ENCODE measurements around the gene MINDY4.

The MINDY4 gene

DNA sequence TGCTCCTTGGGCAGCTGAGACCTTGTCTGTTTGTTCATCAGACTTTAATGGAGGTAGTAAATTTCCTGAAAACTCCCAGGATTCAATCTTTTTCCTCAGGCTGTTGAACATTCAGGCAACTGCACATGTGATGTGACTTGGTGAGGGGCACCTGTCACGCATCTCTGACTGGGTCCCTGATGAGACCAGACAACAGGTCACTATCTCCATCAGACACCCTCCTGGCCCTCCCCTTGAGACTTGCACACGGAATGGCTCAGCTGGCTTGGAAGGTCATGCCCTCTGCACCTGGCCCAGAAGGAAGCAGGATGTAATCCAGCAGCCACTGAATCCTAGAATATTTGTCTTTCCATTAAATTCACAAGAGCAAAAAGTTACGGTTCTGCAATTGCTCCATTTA, 156.3 kb downstream of the MINDY4 start:
- Histone ChIP-seq H3F3A (ENCODE audit: insufficient read depth) (no peaks in the 10 kb centered on the region), H4K20me1 (ENCODE audit: low read depth, low read length) (no peaks in the 10 kb centered on the region), H3K9me3 (ENCODE audit: insufficient read depth, low read length) (no peaks in the 10 kb centered on the region), H3K27ac (ENCODE audit: low read depth, low read length) (no peak overlapping the region), H3K79me2 (ENCODE audit: insufficient read depth, low read length) (no peaks in the 10 kb centered on the region), H3K27me3 (ENCODE audit: low read length) (no peaks in the 10 kb centered on the region; the same call in 1 of the 2 replicates), H2AFZ (ENCODE audit: low read depth, low read length, severe bottlenecking) (no peak overlapping the region), H3K9ac (ENCODE audit: low read length) (no peak overlapping the region), H3K4me3 (ENCODE audit: insufficient read depth, low read length, poor library complexity, severe bottlenecking) (no peak overlapping the region), H3K4me2 (ENCODE audit: low read depth, low read length, poor library complexity, severe bottlenecking) (no peak overlapping the region), H3K9me2 (replicated peaks; ENCODE audit: insufficient read depth, low read length) (no peaks in the 10 kb centered on the region), H3K36me3 (ENCODE audit: low read length) (no peaks in the 10 kb centered on the region)
- TF ChIP-seq, protein P1, sequence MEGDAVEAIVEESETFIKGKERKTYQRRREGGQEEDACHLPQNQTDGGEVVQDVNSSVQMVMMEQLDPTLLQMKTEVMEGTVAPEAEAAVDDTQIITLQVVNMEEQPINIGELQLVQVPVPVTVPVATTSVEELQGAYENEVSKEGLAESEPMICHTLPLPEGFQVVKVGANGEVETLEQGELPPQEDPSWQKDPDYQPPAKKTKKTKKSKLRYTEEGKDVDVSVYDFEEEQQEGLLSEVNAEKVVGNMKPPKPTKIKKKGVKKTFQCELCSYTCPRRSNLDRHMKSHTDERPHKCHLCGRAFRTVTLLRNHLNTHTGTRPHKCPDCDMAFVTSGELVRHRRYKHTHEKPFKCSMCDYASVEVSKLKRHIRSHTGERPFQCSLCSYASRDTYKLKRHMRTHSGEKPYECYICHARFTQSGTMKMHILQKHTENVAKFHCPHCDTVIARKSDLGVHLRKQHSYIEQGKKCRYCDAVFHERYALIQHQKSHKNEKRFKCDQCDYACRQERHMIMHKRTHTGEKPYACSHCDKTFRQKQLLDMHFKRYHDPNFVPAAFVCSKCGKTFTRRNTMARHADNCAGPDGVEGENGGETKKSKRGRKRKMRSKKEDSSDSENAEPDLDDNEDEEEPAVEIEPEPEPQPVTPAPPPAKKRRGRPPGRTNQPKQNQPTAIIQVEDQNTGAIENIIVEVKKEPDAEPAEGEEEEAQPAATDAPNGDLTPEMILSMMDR (IDR thresholded peaks at IDR 0.05; ENCODE audit: insufficient read depth, low read length, poor library complexity, severe bottlenecking) = no peak
- TF ChIP-seq EZH2phosphoT487 (conservative IDR thresholded peaks at IDR 0.05; ENCODE audit: low read length) = no peak

DNA sequence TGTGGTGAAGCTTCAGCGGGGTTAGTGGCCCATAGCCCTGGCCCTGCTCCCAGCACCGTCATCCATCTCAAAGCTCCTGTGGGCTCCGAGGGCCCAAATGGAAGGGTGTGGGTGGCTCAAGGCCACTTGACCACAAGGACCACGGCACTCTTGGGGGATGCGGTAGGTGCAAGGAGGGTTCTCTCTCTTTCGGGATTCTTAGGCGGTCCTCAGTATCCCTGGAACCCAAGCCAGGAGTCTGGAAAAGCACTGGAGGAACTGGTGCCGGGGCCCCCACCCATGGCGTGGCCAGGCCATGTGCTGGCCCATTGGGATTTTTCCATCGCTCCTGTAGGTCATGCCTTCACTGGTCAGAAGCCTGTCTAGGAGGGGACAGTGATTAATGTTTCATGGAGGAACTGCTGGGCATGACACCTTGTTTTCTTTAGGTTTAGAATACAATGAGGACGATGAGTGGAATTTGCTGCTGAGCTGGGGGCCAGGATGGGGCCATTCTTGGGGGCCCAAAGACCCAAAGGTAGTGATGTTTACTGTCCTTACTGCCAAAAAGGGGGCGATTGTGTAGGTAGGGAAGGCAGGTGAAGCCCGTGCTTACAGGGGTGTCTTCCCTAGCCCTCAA, 157.1 kb downstream of the MINDY4 start:
- H3K27ac ChIP-seq (ENCODE audit: low read depth, low read length) = no peak overlapping the region
- H3K9me2 ChIP-seq (replicated peaks; ENCODE audit: insufficient read depth, low read length) = no peaks in the 10 kb centered on the region
- no peak for TF ChIP-seq EZH2phosphoT487 (conservative IDR thresholded peaks at IDR 0.05; ENCODE audit: low read length)
- TF ChIP-seq, protein P1 (IDR thresholded peaks at IDR 0.05; ENCODE audit: insufficient read depth, low read length, poor library complexity, severe bottlenecking) = no peak
- no peaks in the 10 kb centered on the region; the same call in 1 of the 2 replicates for H3K27me3 ChIP-seq (ENCODE audit: low read length)
- H3K36me3 ChIP-seq (ENCODE audit: low read length) = no peaks in the 10 kb centered on the region
- no peak overlapping the region for H3K4me3 ChIP-seq (ENCODE audit: insufficient read depth, low read length, poor library complexity, severe bottlenecking)
- H3K9ac ChIP-seq (ENCODE audit: low read length) = no peak overlapping the region
- no peaks in the 10 kb centered on the region for H3K79me2 ChIP-seq (ENCODE audit: insufficient read depth, low read length)
- no peaks in the 10 kb centered on the region for H4K20me1 ChIP-seq (ENCODE audit: low read depth, low read length)
- no peak overlapping the region for H3K4me2 ChIP-seq (ENCODE audit: low read depth, low read length, poor library complexity, severe bottlenecking)
- H3K9me3 ChIP-seq (ENCODE audit: insufficient read depth, low read length) = no peaks in the 10 kb centered on the region
- H2AFZ ChIP-seq (ENCODE audit: low read depth, low read length, severe bottlenecking) = no peak overlapping the region
- H3F3A ChIP-seq (ENCODE audit: insufficient read depth) = no peaks in the 10 kb centered on the region

DNA sequence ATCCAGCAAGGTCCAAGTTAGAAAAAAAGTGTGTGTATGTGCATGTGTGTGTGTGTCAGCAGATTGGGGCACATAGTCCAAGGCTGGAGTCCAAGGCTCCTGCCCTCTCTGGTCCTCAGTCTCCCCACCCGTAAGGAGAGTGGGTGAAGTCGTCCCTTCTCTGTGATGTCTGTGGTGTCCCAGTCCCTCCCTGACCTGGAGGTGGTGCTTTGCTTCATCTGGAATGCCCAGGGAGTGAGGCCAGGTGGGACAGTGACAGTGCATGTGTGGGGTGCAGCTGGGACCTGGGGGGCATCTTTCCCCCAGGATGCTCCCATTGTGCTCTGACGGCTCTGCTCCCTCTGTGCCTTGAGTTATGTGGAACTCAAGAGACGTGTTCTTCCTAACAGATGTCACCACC, 158.5 kb downstream of the MINDY4 start:
- Histone ChIP-seq H3F3A (ENCODE audit: insufficient read depth) (no peaks in the 10 kb centered on the region), H3K27me3 (ENCODE audit: low read length) (no peaks in the 10 kb centered on the region; the same call in 1 of the 2 replicates), H3K9me2 (replicated peaks; ENCODE audit: insufficient read depth, low read length) (no peaks in the 10 kb centered on the region), H3K9ac (ENCODE audit: low read length) (no peak overlapping the region), H2AFZ (ENCODE audit: low read depth, low read length, severe bottlenecking) (no peak overlapping the region), H3K4me3 (ENCODE audit: insufficient read depth, low read length, poor library complexity, severe bottlenecking) (no peak overlapping the region), H3K27ac (ENCODE audit: low read depth, low read length) (no peak overlapping the region), H3K36me3 (ENCODE audit: low read length) (no peaks in the 10 kb centered on the region), H3K79me2 (ENCODE audit: insufficient read depth, low read length) (no peaks in the 10 kb centered on the region), H3K9me3 (ENCODE audit: insufficient read depth, low read length) (no peaks in the 10 kb centered on the region), H4K20me1 (ENCODE audit: low read depth, low read length) (no peaks in the 10 kb centered on the region), H3K4me2 (ENCODE audit: low read depth, low read length, poor library complexity, severe bottlenecking) (no peak overlapping the region)
- no peak for TF ChIP-seq EZH2phosphoT487 (conservative IDR thresholded peaks at IDR 0.05; ENCODE audit: low read length)
- TF ChIP-seq, protein P1 (IDR thresholded peaks at IDR 0.05; ENCODE audit: insufficient read depth, low read length, poor library complexity, severe bottlenecking) = no peak

All from SU-DHL-6 (cell line).